C4-2B (cell line): ENCODE measurements around the gene CAMTA1.

Source experiments
- H3K27ac ChIP-seq: fragments of 450-650 bp; 2 replicates; pipeline ENCODE4 v1.5.1; 2017
- CTCF ChIP-seq: fragments of 450-650 bp; conservative IDR thresholded peaks from 2 replicates; pipeline ENCODE4 v1.5.1; 2017; ENCODE audit warnings: mild to moderate bottlenecking
- ZFX ChIP-seq: fragments of 450-650 bp; IDR thresholded peaks from 2 replicates; pipeline ENCODE4 v1.6.1; 2017

The CAMTA1 gene

DNA sequence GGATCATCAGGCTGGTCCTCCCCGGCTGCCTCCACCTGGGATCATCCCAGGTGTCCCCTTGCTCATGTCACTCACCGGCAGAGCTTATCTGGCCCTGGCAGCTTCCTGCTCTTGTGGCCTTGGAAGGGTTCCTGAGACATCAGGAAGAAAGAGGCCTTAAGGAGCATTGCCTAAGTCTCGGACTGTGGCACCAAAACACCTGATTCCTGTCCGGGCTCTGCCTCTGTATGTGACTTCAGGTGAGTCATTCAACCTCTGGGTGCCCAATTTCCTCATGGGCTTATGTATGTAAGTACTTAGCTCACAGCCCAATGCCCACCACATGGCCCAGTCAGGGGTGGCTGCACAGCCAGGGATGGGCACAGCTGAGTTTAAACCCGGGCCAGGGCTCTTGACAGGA lies 729.9 kb downstream of the CAMTA1 start:
- no peak overlapping the region for H3K27ac ChIP-seq
- no peak for TF ChIP-seq ZFX
- no peak for TF ChIP-seq CTCF

- H3K27ac ChIP-seq = no peak overlapping the region
- TF ChIP-seq ZFX (no peak), CTCF (no peak)
Observed at GRCh38 chr1:7515904-7516303, 730.6 kb downstream of the CAMTA1 start.

- TF ChIP-seq ZFX (no peak), CTCF (no peak)
- no peak overlapping the region for H3K27ac ChIP-seq
Observed at GRCh38 chr1:7516341-7516740, 731.1 kb downstream of the CAMTA1 start.

- no peak overlapping the region for H3K27ac ChIP-seq
- TF ChIP-seq ZFX = no peak
- no peak for TF ChIP-seq CTCF
Observed at GRCh38 chr1:7516929-7517328, 731.7 kb downstream of the CAMTA1 start.

DNA sequence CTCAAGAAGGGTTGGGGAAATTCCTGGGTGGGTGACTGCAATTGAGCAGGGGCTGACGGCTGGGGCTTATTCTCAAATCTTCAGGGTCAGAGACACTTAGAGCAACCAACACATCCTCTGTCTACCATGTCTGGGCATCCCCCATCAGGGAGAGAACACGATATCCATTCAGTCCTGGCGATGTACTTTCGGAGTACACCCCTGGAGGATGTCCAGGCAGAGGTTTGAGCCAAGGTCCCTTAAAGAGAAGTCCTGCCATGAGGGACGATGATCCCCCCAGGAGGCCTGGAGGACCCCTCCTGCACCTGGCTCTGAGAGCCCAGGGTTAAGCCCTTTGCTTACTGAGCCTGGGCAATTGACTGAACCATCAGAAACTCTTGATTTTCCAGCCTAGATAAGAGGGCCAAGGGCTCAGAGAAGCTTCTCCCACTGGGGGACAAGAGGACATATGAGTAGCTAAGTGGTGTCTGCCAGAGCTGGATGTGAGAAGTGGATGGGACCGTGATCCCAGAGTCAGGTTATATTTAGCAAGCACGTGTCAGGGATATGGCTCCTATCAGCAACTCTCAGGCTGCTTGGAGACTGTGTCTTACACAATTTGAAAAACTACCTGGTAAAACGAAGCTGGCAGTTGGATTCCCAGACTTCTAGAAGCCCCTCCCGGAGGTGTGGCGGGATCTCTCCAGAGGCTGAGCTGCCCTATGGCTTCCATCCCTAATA lies 732.5 kb downstream of the CAMTA1 start:
- no peak overlapping the region for H3K27ac ChIP-seq
- TF ChIP-seq ZFX = no peak
- TF ChIP-seq CTCF = no peak

DNA sequence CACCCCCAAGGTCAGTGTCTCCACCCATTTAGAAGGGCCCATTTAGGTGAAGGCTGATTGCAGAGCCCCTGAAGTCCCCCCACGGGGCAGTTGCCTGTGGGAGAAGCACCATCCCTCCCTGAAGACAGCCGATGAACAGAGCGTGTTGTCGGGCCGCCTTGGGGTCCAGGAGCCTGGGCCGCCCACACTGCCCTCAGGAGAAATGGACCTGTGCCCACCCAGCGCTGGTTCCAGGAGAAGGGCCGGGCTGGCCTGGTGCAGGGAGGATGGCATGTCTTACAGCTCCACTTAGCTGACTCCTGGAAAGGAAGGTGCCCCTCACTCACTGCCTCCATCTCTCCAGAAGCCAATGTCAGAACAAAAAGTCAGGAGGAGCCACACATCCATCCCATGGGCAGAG lies 733.2 kb downstream of the CAMTA1 start:
- TF ChIP-seq ZFX (no peak), CTCF (no peak)
- H3K27ac ChIP-seq = no peak overlapping the region

DNA sequence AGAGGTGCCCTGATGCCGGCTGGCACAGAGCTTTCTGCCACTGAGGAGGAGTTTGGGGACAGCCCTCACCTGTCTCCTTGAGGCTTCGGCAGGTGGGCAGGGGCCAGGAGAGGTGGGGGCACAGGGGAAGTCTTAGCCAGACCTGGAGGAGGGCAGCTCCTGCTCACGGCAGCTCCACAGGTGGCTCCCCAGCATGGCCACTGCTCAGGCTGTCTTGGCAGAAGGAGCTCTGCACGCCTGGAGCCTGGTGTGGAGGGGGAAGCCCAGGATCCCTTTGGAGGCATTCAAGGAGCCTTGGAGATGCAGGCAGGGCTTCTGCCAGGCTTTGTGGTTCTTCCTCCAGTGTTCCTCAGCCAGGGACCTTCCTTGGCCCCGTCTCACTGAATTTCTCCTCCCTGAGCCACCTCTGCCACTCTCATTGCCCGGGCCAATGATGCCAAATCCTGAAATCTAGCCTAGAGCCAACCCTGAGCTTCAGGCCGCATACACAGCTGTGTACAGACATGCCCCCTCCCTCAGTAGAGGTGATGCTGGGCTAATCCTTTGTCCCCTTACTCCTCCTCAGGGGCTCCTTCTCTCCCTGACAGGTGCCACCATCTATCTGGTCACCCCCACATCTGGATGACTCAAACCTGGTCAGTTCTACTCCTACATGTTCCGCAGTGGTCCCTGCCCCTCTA lies 734.1 kb downstream of the CAMTA1 start:
- no peak for TF ChIP-seq CTCF
- no peak for TF ChIP-seq ZFX
- H3K27ac ChIP-seq = no peak overlapping the region
